Activated CD4-positive, alpha-beta memory T cell treated with anti-CD3 and anti-CD28 coated beads, Interleukin-2, amount 10 ng/mL, durations not matched to agents 7 days and 5 days (primary cell): ENCODE data around the gene PGAM4. TPM values are rescaled to one million over a fixed set of nuclear protein-coding genes. Genes with fewer than 3 reads are reported as not detected.
"Not testable (repeated sequence)": the region's sequence is repeated elsewhere in the genome, so short reads cannot be mapped to it uniquely, and the experiment has no call there.

ENCODE experiments used
- CTCF ChIA-PET: fragments of 350-600 bp; sonication (Branson Sonifier 250); formaldehyde crosslinking; loops from one replicate; lab custom pipeline; 2021; ENCODE audit warnings: antibody characterized with exemption, inconsistent platforms; lab: Charles Lee
- POLR2A ChIA-PET: fragments of 350-600 bp; sonication (Branson Sonifier 250); formaldehyde crosslinking; loops from one replicate; lab custom pipeline; 2021; ENCODE audit warnings: antibody characterized with exemption; lab: Charles Lee
- DNase-seq: peaks from one replicate; pipeline ENCODE4 v3.0.0-alpha.2; 2020
- H3K27ac Mint-ChIP-seq: one replicate; pipeline ENCODE4 v1.8.0; 2021; ENCODE audit warnings: mild to moderate bottlenecking, mixed read lengths
- H3K27me3 Mint-ChIP-seq: one replicate; pipeline ENCODE4 v1.8.0; 2021; ENCODE audit warnings: mixed read lengths
- H3K36me3 Mint-ChIP-seq: one replicate; pipeline ENCODE4 v1.8.0; 2021; ENCODE audit warnings: low read depth, mixed read lengths
- H3K4me1 Mint-ChIP-seq: one replicate; pipeline ENCODE4 v1.8.0; 2021; ENCODE audit warnings: mixed read lengths
- H3K4me3 Mint-ChIP-seq: one replicate; pipeline ENCODE4 v1.8.0; 2021; ENCODE audit warnings: mild to moderate bottlenecking, mixed read lengths
- H3K9me3 Mint-ChIP-seq: one replicate; pipeline ENCODE4 v1.8.0; 2021; ENCODE audit warnings: mixed read lengths
- total RNA-seq, 2 experiments: library from RNA; stranded (reverse); gene quantifications; one replicate each; pipeline ENCODE4 v1.2.3, GENCODE V29; 2021

The PGAM4 gene
- total RNA-seq, 2 experiments from 2014 or later = 0.43 TPM; not detected in 1

GRCh38 chrX:77949840-77950239, 19.6 kb downstream of the PGAM4 start:
- H3K4me3 Mint-ChIP-seq = no peak overlapping the region
- ChIA-PET CTCF (no interaction called here), POLR2A (no interaction called here)
- no peak overlapping the region for H3K27ac Mint-ChIP-seq
- H3K36me3 Mint-ChIP-seq = no peaks in the 10 kb centered on the region
- no peaks in the 10 kb centered on the region for H3K27me3 Mint-ChIP-seq
- no peak for DNase-seq
- H3K4me1 Mint-ChIP-seq = peaks cover 8% of the 10 kb centered on the region
- no peaks in the 10 kb centered on the region for H3K9me3 Mint-ChIP-seq

GRCh38 chrX:77946571-77946970, 22.9 kb downstream of the PGAM4 start:
- Mint-ChIP-seq H3K4me1 (peaks cover 5% of the 10 kb centered on the region), H3K27me3 (no peaks in the 10 kb centered on the region), H3K36me3 (no peaks in the 10 kb centered on the region), H3K27ac (no peak overlapping the region), H3K9me3 (no peaks in the 10 kb centered on the region), H3K4me3 (no peak overlapping the region)
- ChIA-PET POLR2A (no interaction called here), CTCF (interaction anchor here (0.7 kb wide), 1 partner anchor 36 kb away, joined by 4 read pairs; no protein-coding TSS in a partner anchor)
- DNase-seq = no peak

- Mint-ChIP-seq H3K36me3 (no peaks in the 10 kb centered on the region), H3K4me1 (peaks cover 5% of the 10 kb centered on the region), H3K9me3 (no peaks in the 10 kb centered on the region), H3K27me3 (no peaks in the 10 kb centered on the region), H3K27ac (no peak overlapping the region), H3K4me3 (no peak overlapping the region)
- ChIA-PET CTCF (no interaction called here), POLR2A (no interaction called here)
- DNase-seq = no peak
Observed at GRCh38 chrX:77945910-77946545, 23.4 kb downstream of the PGAM4 start.

- DNase-seq, H3K4me1 Mint-ChIP-seq, H3K27ac Mint-ChIP-seq, POLR2A ChIA-PET, H3K9me3 Mint-ChIP-seq, H3K27me3 Mint-ChIP-seq, H3K36me3 Mint-ChIP-seq, H3K4me3 Mint-ChIP-seq: not testable (repeated sequence)
- CTCF ChIA-PET = interaction anchor here (0.5 kb wide), 1 partner anchor 96 kb away, joined by 3 read pairs; no protein-coding TSS in a partner anchor
Observed at GRCh38 chrX:77945031-77945430, 24.4 kb downstream of the PGAM4 start.

GRCh38 chrX:77938083-77938680, 31.3 kb downstream of the PGAM4 start:
- POLR2A ChIA-PET = no interaction called here

GRCh38 chrX:77937291-77937690, 32.1 kb downstream of the PGAM4 start:
- Mint-ChIP-seq H3K27me3 (no peaks in the 10 kb centered on the region), H3K9me3 (no peaks in the 10 kb centered on the region), H3K4me3 (no peak overlapping the region), H3K36me3 (no peaks in the 10 kb centered on the region), H3K4me1 (peaks cover 2% of the 10 kb centered on the region), H3K27ac (no peak overlapping the region)
- POLR2A ChIA-PET = no interaction called here
- no peak for DNase-seq
- CTCF ChIA-PET = no interaction called here

More at GRCh38 chrX:77938083-77938680, 31.3 kb downstream of the PGAM4 start:
- no peak overlapping the region for H3K4me3 Mint-ChIP-seq
- H3K27me3 Mint-ChIP-seq = no peaks in the 10 kb centered on the region
- no peak overlapping the region for H3K27ac Mint-ChIP-seq
- H3K36me3 Mint-ChIP-seq = no peaks in the 10 kb centered on the region
- CTCF ChIA-PET = no interaction called here
- H3K9me3 Mint-ChIP-seq = no peaks in the 10 kb centered on the region
- peaks cover 3% of the 10 kb centered on the region for H3K4me1 Mint-ChIP-seq
- no peak for DNase-seq

GRCh38 chrX:77936299-77936698, 33.1 kb downstream of the PGAM4 start:
- Mint-ChIP-seq H3K4me3 (no peak overlapping the region), H3K4me1 (peaks cover 2% of the 10 kb centered on the region), H3K27ac (no peak overlapping the region), H3K27me3 (no peaks in the 10 kb centered on the region), H3K9me3 (no peaks in the 10 kb centered on the region), H3K36me3 (no peaks in the 10 kb centered on the region)
- ChIA-PET CTCF (no interaction called here), POLR2A (no interaction called here)
- no peak for DNase-seq

GRCh38 chrX:77935886-77936285, 33.6 kb downstream of the PGAM4 start:
- no peaks in the 10 kb centered on the region for H3K9me3 Mint-ChIP-seq
- CTCF ChIA-PET = no interaction called here
- H3K27ac Mint-ChIP-seq = no peak overlapping the region
- H3K36me3 Mint-ChIP-seq = peaks cover 2% of the 10 kb centered on the region
- DNase-seq = no peak
- H3K4me3 Mint-ChIP-seq = no peak overlapping the region
- no peaks in the 10 kb centered on the region for H3K27me3 Mint-ChIP-seq
- peaks cover 2% of the 10 kb centered on the region for H3K4me1 Mint-ChIP-seq
- POLR2A ChIA-PET = no interaction called here

- Mint-ChIP-seq H3K4me1 (peaks cover 4% of the 10 kb centered on the region), H3K36me3 (peaks cover 8% of the 10 kb centered on the region), H3K27ac (no peak overlapping the region), H3K27me3 (no peaks in the 10 kb centered on the region), H3K9me3 (no peaks in the 10 kb centered on the region), H3K4me3 (no peak overlapping the region)
- CTCF ChIA-PET = no interaction called here
- DNase-seq = no peak
- POLR2A ChIA-PET = no interaction called here
Observed at GRCh38 chrX:77930581-77930980, 38.9 kb downstream of the PGAM4 start.

GRCh38 chrX:77925764-77926163, 43.7 kb downstream of the PGAM4 start:
- Mint-ChIP-seq H3K4me3 (no peak overlapping the region), H3K36me3 (peaks cover 9% of the 10 kb centered on the region), H3K9me3 (peaks cover 3% of the 10 kb centered on the region), H3K27ac (no peak overlapping the region), H3K27me3 (no peaks in the 10 kb centered on the region), H3K4me1 (peaks cover 3% of the 10 kb centered on the region)
- no peak for DNase-seq
- CTCF ChIA-PET = no interaction called here
- POLR2A ChIA-PET = no interaction called here

GRCh38 chrX:77924320-77924859, 45.0 kb downstream of the PGAM4 start:
- ChIA-PET POLR2A (no interaction called here), CTCF (no interaction called here)
- DNase-seq = no peak
- Mint-ChIP-seq H3K4me3 (no peak overlapping the region), H3K27ac (no peak overlapping the region), H3K27me3 (no peaks in the 10 kb centered on the region), H3K4me1 (peaks cover 3% of the 10 kb centered on the region), H3K36me3 (peaks cover 5% of the 10 kb centered on the region), H3K9me3 (peaks cover 3% of the 10 kb centered on the region)

- Mint-ChIP-seq H3K4me3 (no peak overlapping the region), H3K9me3 (peaks cover 3% of the 10 kb centered on the region), H3K4me1 (peaks cover 3% of the 10 kb centered on the region), H3K36me3 (peaks cover 2% of the 10 kb centered on the region), H3K27me3 (no peaks in the 10 kb centered on the region), H3K27ac (no peak overlapping the region)
- ChIA-PET CTCF (no interaction called here), POLR2A (no interaction called here)
- no peak for DNase-seq
Observed at GRCh38 chrX:77922787-77923186, 46.7 kb downstream of the PGAM4 start.

GRCh38 chrX:77919370-77919769, 50.1 kb downstream of the PGAM4 start:
- POLR2A ChIA-PET, CTCF ChIA-PET, H3K27me3 Mint-ChIP-seq: not testable (repeated sequence)

More at GRCh38 chrX:77919370-77919769, 50.1 kb downstream of the PGAM4 start:
- not testable (repeated sequence) for H3K9me3 Mint-ChIP-seq, DNase-seq, H3K27ac Mint-ChIP-seq, H3K36me3 Mint-ChIP-seq, H3K4me3 Mint-ChIP-seq
- H3K4me1 Mint-ChIP-seq = peaks cover 12% of the 10 kb centered on the region
